Retinal pigment epithelial cell (primary cell): ENCODE measurements around the gene SSTR5.

Experiments used
- DNase-seq: peaks from one replicate; pipeline ENCODE4 v3.0.0-alpha.2; 2010; ENCODE audit warnings: low read depth
- H3K4me3 ChIP-seq: 2 replicates; pipeline ENCODE4 v1.5.1; 2011; ENCODE audit warnings: mild to moderate bottlenecking, low read length, control low read depth, moderate library complexity
- CTCF ChIP-seq: conservative IDR thresholded peaks from 2 replicates; pipeline ENCODE4 v1.5.1; 2011; ENCODE audit warnings: low read depth, low read length, control low read depth, inconsistent platforms

SSTR5 gene

GRCh38 chr16:1097800-1098199 lies 25.3 kb downstream of the SSTR5 start:
- no peak for TF ChIP-seq CTCF
- DNase-seq: no peak
- no peak overlapping the region for H3K4me3 ChIP-seq

DNA sequence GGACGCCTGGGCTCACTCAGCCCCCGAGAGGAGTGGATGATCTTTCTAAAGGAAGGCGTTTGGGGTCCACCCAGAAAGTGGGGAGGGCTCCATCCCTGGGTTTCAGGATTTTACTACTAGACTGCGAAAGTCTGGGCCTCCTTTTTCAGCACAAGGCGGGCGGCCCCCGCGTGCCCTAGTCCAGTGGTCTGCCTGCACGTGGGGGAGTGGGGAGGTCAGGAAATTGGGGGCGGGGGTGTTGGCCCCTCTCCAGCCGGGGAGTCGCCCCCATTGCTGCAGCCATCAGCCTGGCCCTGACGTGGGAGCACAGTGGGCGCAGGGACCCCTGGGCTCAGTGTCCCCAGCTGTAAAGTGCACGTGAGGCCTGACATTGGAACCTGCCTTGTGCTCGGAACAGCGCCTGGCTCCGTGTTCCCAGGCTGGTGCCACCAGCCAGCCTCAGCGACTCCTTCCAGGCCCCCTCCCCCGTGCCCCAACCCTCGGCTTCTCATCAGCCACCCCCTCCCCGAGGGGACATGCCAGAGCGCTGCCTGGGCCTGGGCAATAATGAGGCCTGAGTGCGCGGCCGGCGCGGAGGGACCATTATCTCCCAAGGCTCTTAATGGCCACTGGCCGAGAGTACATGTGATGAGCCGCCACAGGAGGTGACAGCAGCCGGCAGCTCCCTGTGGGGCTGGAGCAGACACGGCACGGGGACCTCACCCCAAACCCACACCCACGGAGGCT lies 25.9 kb downstream of the SSTR5 start:
- H3K4me3 ChIP-seq: no peak overlapping the region
- DNase-seq: no peak
- no peak for TF ChIP-seq CTCF

DNA sequence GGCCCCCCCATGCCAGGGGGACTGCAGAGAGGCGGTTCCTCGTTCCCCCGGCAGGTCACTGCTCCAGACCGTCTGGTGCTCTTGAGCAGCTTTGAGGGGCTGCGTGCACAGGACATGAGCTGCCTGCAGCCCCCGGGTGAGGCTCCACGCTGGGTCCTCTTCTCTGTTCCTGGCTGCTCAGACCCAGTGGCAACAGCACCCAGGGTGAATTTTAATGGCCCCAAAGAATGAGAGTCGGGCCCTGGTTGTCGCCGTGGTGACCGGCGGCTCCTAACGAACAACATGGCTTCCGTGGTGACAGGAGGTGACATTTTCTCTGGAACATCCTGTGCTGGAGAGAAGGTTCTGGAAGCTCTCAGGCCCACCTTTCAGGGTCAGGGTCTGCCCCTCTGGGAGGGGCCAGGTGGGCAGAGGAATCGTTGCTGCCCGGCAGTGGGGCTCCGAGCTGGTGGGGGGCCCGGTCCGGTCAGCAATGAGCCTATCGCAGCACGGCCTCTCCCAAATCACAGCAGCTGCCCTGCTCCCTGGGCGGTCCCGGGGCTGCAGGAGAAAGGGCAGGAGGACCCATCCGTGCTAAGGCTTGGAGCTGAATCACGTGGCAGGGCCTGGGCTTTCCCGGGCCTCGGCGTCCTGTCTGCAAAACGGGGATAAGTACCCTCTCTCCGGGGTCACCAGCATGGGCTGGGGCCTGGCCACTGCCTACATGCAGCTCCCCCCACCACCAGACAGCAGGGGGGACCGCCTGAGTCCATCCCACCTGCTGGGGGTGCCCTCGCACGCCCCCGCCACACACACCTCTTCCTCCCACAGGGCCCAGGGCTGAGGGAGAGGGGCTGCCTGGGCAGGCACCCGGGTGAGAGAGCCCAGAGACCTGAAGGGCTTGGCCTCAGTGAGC lies 26.9 kb downstream of the SSTR5 start:
- H3K4me3 ChIP-seq: no peak overlapping the region
- TF ChIP-seq CTCF: no peak
- DNase-seq: no peak

- H3K4me3 ChIP-seq: no peak overlapping the region
- no peak for DNase-seq
- no peak for TF ChIP-seq CTCF
These were observed 27.7 kb downstream of the SSTR5 start for GRCh38 chr16:1100084-1100800.

DNA sequence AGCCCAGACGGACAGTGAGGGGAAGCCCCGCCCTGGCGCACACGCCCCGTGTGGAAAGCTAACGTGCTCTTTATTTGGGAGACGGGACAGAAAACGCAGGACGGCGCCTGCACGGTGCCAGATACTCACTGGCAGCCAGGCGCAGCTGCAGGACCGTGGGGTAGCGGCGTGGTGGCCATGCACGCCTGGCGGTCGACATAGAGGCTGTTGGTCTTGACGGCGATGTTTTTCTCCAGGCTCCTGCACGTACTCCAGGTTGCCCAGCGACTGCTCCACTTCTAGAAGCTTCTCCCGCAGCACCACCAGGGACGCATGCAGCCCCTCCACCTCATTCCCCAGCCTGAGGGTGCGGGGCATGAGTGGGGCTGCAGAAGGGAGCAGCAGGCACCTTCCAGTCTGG lies 28.6 kb downstream of the SSTR5 start:
- no peak for TF ChIP-seq CTCF
- H3K4me3 ChIP-seq: no peak overlapping the region
- no peak for DNase-seq

GRCh38 chr16:1101573-1102332 lies 29.2 kb downstream of the SSTR5 start:
- DNase-seq: no peak
- TF ChIP-seq CTCF: no peak
- H3K4me3 ChIP-seq: no peak overlapping the region
